Astrocyte (in vitro differentiated cells and primary cell): ENCODE results near the gene RPN2. TPM values are rescaled to one million over a fixed set of nuclear protein-coding genes. Genes with fewer than 3 reads are reported as not detected.

Source experiments
- DNase-seq: peaks from one replicate; pipeline ENCODE4 v3.0.0-alpha.2; 2010; ENCODE audit warnings: low read depth
- FAIRE-seq: peaks from 2 replicates; lab custom pipeline; 2011; peaks lifted over from hg19 to GRCh38; lab: Jason Lieb, UNC
- H2AFZ ChIP-seq: 2 replicates; pipeline ENCODE4 v1.6.0; 2012; ENCODE audit warnings: low read depth, low read length, inconsistent platforms
- H3K27ac ChIP-seq: 2 replicates; pipeline ENCODE4 v1.5.1; 2011; ENCODE audit warnings: low read depth, low read length, inconsistent platforms
- H3K27me3 ChIP-seq: 2 replicates; pipeline ENCODE4 v1.6.0; 2011; ENCODE audit warnings: low read length, inconsistent platforms; ENCODE audit not compliant: insufficient read depth
- H3K36me3 ChIP-seq: 2 replicates; pipeline ENCODE4 v1.5.1; 2011; ENCODE audit warnings: low read length, inconsistent platforms; ENCODE audit not compliant: insufficient read depth
- H3K4me1 ChIP-seq: 2 replicates; pipeline ENCODE4 v1.5.1; 2011; ENCODE audit warnings: low read length, inconsistent platforms; ENCODE audit not compliant: insufficient read depth
- H3K4me2 ChIP-seq: 2 replicates; pipeline ENCODE4 v1.6.0; 2012; ENCODE audit warnings: low read length, inconsistent platforms
- H3K4me3 ChIP-seq: 2 replicates; pipeline ENCODE4 v1.5.1; 2011; ENCODE audit warnings: low read depth, mild to moderate bottlenecking, low read length, inconsistent platforms; ENCODE audit not compliant: insufficient read depth
- H3K79me2 ChIP-seq: 2 replicates; pipeline ENCODE4 v1.6.0; 2012; ENCODE audit warnings: mild to moderate bottlenecking, low read length, inconsistent platforms; ENCODE audit not compliant: insufficient read depth
- H3K9ac ChIP-seq: 2 replicates; pipeline ENCODE4 v1.6.0; 2012; ENCODE audit warnings: mild to moderate bottlenecking, low read length, inconsistent platforms
- H3K9me3 ChIP-seq: 2 replicates; pipeline ENCODE4 v1.5.1; 2012; ENCODE audit warnings: low read depth, mild to moderate bottlenecking, low read length, inconsistent platforms; ENCODE audit not compliant: insufficient read depth
- H4K20me1 ChIP-seq: 2 replicates; pipeline ENCODE4 v1.6.0; 2012; ENCODE audit warnings: low read length, inconsistent platforms; ENCODE audit not compliant: insufficient read depth
- H3K27ac Mint-ChIP-seq: one replicate; pipeline ENCODE4 v1.8.0; 2021; ENCODE audit warnings: mild to moderate bottlenecking, mixed read lengths; ENCODE audit not compliant: unreplicated experiment
- H3K27me3 Mint-ChIP-seq: one replicate; pipeline ENCODE4 v1.8.0; 2021; ENCODE audit warnings: low read depth, mixed read lengths; ENCODE audit not compliant: unreplicated experiment
- H3K36me3 Mint-ChIP-seq: one replicate; pipeline ENCODE4 v1.8.0; 2021; ENCODE audit warnings: low read depth, mixed read lengths; ENCODE audit not compliant: unreplicated experiment
- H3K4me1 Mint-ChIP-seq: one replicate; pipeline ENCODE4 v1.8.0; 2021; ENCODE audit warnings: low read depth, mixed read lengths; ENCODE audit not compliant: unreplicated experiment
- H3K4me3 Mint-ChIP-seq: one replicate; pipeline ENCODE4 v1.8.0; 2021; ENCODE audit warnings: mild to moderate bottlenecking, moderate library complexity, mixed read lengths; ENCODE audit not compliant: unreplicated experiment
- H3K9me3 Mint-ChIP-seq: one replicate; pipeline ENCODE4 v1.8.0; 2021; ENCODE audit warnings: mild to moderate bottlenecking, mixed read lengths; ENCODE audit not compliant: unreplicated experiment
- CTCF ChIP-seq: IDR thresholded peaks from 2 replicates; pipeline ENCODE4 v1.5.1; 2011; ENCODE audit warnings: low read depth, mild to moderate bottlenecking, inconsistent platforms, low read length, moderate library complexity; ENCODE audit not compliant: insufficient read depth
- EZH2 ChIP-seq: IDR thresholded peaks from 2 replicates; pipeline ENCODE4 v1.6.1; 2012; ENCODE audit warnings: mild to moderate bottlenecking, low read length, inconsistent platforms; ENCODE audit not compliant: insufficient read depth
- total RNA-seq: library from RNA; stranded (reverse); gene quantifications from 2 replicates; pipeline ENCODE4 v1.2.1, GENCODE V29; 2021

The RPN2 gene
- total RNA-seq, 1 donor from 2014 or later: 259 TPM

- no peaks in the 10 kb centered on the region for H3K4me1 ChIP-seq
- H2AFZ ChIP-seq: no peak overlapping the region
- DNase-seq: no peak
- Mint-ChIP-seq H3K27ac (no peak overlapping the region), H3K36me3 (no peaks in the 10 kb centered on the region), H3K4me1 (peaks cover 4% of the 10 kb centered on the region), H3K27me3 (peaks cover 12% of the 10 kb centered on the region), H3K9me3 (no peaks in the 10 kb centered on the region), H3K4me3 (no peak overlapping the region)
- no peaks in the 10 kb centered on the region for H4K20me1 ChIP-seq
- no peak overlapping the region for H3K4me2 ChIP-seq
- no peak overlapping the region for H3K9ac ChIP-seq
- FAIRE-seq: no peak
- no peak for TF ChIP-seq CTCF
- TF ChIP-seq EZH2: no peak
- no peaks in the 10 kb centered on the region for H3K9me3 ChIP-seq
- no peaks in the 10 kb centered on the region for H3K36me3 ChIP-seq
- H3K79me2 ChIP-seq: no peaks in the 10 kb centered on the region
- peaks cover 4% of the 10 kb centered on the region for H3K27me3 ChIP-seq
- no peak overlapping the region for H3K27ac ChIP-seq
- no peak overlapping the region for H3K4me3 ChIP-seq
Measured at GRCh38 chr20:37163832-37164554, 15.1 kb upstream of the RPN2 start.

DNA sequence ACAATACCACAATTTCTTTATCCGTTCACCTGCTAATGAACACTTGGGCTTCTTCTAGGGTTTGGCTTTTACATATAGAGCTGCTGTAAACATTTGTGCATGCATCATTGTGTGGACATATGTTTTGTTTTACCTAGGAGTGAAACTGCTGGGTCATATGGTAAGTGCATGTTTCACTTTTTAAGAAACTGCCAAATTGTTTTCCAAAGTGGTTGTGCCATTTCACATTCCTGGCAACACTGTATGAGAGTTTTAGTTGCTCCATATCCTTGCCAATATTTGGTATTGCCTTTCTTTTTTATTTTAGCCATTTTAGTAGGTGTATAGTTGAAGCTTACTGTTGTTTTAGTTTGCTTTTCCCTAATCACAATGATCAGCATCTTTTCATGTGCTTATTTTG lies 14.1 kb upstream of the RPN2 start:
- H3K36me3 Mint-ChIP-seq: no peaks in the 10 kb centered on the region
- H3K4me3 ChIP-seq: no peak overlapping the region
- no peak for FAIRE-seq

More for the DNA sequence above, 14.1 kb upstream of the RPN2 start:
- no peak overlapping the region for H3K4me3 Mint-ChIP-seq
- Histone ChIP-seq H2AFZ (no peak overlapping the region), H3K4me1 (no peaks in the 10 kb centered on the region), H3K27ac (no peak overlapping the region), H3K79me2 (no peaks in the 10 kb centered on the region), H3K4me2 (no peak overlapping the region), H3K9ac (no peak overlapping the region), H4K20me1 (no peaks in the 10 kb centered on the region), H3K36me3 (no peaks in the 10 kb centered on the region), H3K27me3 (peaks cover 4% of the 10 kb centered on the region), H3K9me3 (no peaks in the 10 kb centered on the region)
- TF ChIP-seq EZH2: no peak
- no peak for TF ChIP-seq CTCF
- no peaks in the 10 kb centered on the region for H3K9me3 Mint-ChIP-seq
- peaks cover 4% of the 10 kb centered on the region for H3K4me1 Mint-ChIP-seq
- DNase-seq: no peak
- no peak overlapping the region for H3K27ac Mint-ChIP-seq
- peaks cover 12% of the 10 kb centered on the region for H3K27me3 Mint-ChIP-seq
